ENCODE results near the gene ZNF385B. TPM values are rescaled to one million over a fixed set of nuclear protein-coding genes. Genes with fewer than 3 reads are reported as not detected.

Gene ZNF385B
- total and polyA plus RNA-seq, 4 donors, result 13.5 to 70.8 (median 45.2) TPM

DNA sequence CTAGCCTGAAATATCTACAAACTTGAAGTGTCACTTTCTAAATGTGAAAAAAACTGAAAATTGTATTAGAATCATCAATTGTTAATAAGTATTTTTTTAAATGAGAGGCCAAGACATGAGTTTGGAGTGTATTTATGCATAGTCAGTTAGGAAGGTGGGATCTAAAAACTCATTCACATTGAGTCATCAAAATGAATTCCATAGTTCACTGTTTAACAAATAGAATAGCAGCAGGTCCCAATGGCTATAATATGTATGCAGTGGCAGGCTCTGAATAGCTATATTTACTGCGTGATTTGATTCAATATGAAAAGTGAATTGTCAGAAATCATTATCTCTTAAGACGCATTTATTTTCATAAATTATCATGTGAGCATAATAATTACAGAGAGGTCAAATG, 256.1 kb downstream of the ZNF385B start:
- no peak for TF ChIP-seq CTCF (IDR thresholded peaks at IDR 0.05; ENCODE audit: control extremely low read depth, extremely low read depth)
- DNase-seq, result no peak
- Histone ChIP-seq H3K9ac (ENCODE audit: insufficient read depth in 1 of 2, low read length in 2 of 2) (no peak overlapping the region), H3K4me3 (no peak overlapping the region), H3K9me3 (ENCODE audit: control insufficient read depth in 4 of 4, insufficient read depth in 3 of 4, low read length in 3 of 4) (no peaks in the 10 kb centered on the region), H3K27ac (ENCODE audit: low read depth in 1 of 2, low read length in 1 of 2) (no peak overlapping the region), H3K36me3 (ENCODE audit: control insufficient read depth in 4 of 4, insufficient read depth in 4 of 4, low read length in 4 of 4) (no peaks in the 10 kb centered on the region), H3K27me3 (ENCODE audit: control insufficient read depth in 3 of 3, insufficient read depth in 3 of 3, low read length in 2 of 3) (no peaks in the 10 kb centered on the region), H3K4me1 (ENCODE audit: control insufficient read depth in 5 of 5, insufficient read depth in 5 of 5, low read length in 5 of 5) (peaks cover 0 to 9% (median 0%) of the 10 kb centered on the region in 5 donors)
- ATAC-seq (ENCODE audit: insufficient read depth, low FRiP score), result no peak
- WGBS, 2 donors, result 83 to 90% methylated on average over 2 of the region's 2 CpGs

- no peaks in the 10 kb centered on the region for H3K9me3 ChIP-seq (ENCODE audit: control insufficient read depth in 4 of 4, insufficient read depth in 3 of 4, low read length in 3 of 4)
- H3K4me3 ChIP-seq, result no peak overlapping the region
- peaks cover 0 to 9% (median 0%) of the 10 kb centered on the region in 5 donors for H3K4me1 ChIP-seq (ENCODE audit: control insufficient read depth in 5 of 5, insufficient read depth in 5 of 5, low read length in 5 of 5)
- TF ChIP-seq CTCF (IDR thresholded peaks at IDR 0.05; ENCODE audit: control extremely low read depth, extremely low read depth), result no peak
- no peak overlapping the region for H3K27ac ChIP-seq (ENCODE audit: low read depth in 1 of 2, low read length in 1 of 2)
- ATAC-seq (ENCODE audit: insufficient read depth, low FRiP score) (no peak), DNase-seq (peak in 2 of 3 donors; percentile 78 to 89)
- H3K36me3 ChIP-seq (ENCODE audit: control insufficient read depth in 4 of 4, insufficient read depth in 4 of 4, low read length in 4 of 4), result no peaks in the 10 kb centered on the region
- H3K27me3 ChIP-seq (ENCODE audit: control insufficient read depth in 3 of 3, insufficient read depth in 3 of 3, low read length in 2 of 3), result no peaks in the 10 kb centered on the region
- no peak overlapping the region for H3K9ac ChIP-seq (ENCODE audit: insufficient read depth in 1 of 2, low read length in 2 of 2)
Measured at GRCh38 chr2:179604598-179604997, 256.8 kb downstream of the ZNF385B start.

GRCh38 chr2:179602452-179602851, 259.0 kb downstream of the ZNF385B start:
- WGBS, 2 donors, result 67 to 84% methylated on average over 4 of the region's 4 CpGs

More at GRCh38 chr2:179602452-179602851, 259.0 kb downstream of the ZNF385B start:
- Histone ChIP-seq H3K4me3 (no peak overlapping the region), H3K9ac (ENCODE audit: insufficient read depth in 1 of 2, low read length in 2 of 2) (no peak overlapping the region), H3K27ac (ENCODE audit: low read depth in 1 of 2, low read length in 1 of 2) (no peak overlapping the region), H3K4me1 (ENCODE audit: control insufficient read depth in 5 of 5, insufficient read depth in 5 of 5, low read length in 5 of 5) (peaks cover 0 to 9% (median 0%) of the 10 kb centered on the region in 5 donors), H3K36me3 (ENCODE audit: control insufficient read depth in 4 of 4, insufficient read depth in 4 of 4, low read length in 4 of 4) (no peaks in the 10 kb centered on the region), H3K27me3 (ENCODE audit: control insufficient read depth in 3 of 3, insufficient read depth in 3 of 3, low read length in 2 of 3) (no peaks in the 10 kb centered on the region), H3K9me3 (ENCODE audit: control insufficient read depth in 4 of 4, insufficient read depth in 3 of 4, low read length in 3 of 4) (no peaks in the 10 kb centered on the region)
- no peak for DNase-seq
- no peak for TF ChIP-seq CTCF (IDR thresholded peaks at IDR 0.05; ENCODE audit: control extremely low read depth, extremely low read depth)
- no peak for ATAC-seq (ENCODE audit: insufficient read depth, low FRiP score)

All from lung (tissue), 12 donors.